CD4-positive, alpha-beta T cell treated with Interleukin-1 beta for 1 hour (primary cell): Measurements from ENCODE around the gene CEP85.

Experiments
- DNase-seq, 2 donors: peaks; one replicate each; pipeline ENCODE4 v3.0.0-alpha.2; 2020 to 2022

Gene CEP85

DNA sequence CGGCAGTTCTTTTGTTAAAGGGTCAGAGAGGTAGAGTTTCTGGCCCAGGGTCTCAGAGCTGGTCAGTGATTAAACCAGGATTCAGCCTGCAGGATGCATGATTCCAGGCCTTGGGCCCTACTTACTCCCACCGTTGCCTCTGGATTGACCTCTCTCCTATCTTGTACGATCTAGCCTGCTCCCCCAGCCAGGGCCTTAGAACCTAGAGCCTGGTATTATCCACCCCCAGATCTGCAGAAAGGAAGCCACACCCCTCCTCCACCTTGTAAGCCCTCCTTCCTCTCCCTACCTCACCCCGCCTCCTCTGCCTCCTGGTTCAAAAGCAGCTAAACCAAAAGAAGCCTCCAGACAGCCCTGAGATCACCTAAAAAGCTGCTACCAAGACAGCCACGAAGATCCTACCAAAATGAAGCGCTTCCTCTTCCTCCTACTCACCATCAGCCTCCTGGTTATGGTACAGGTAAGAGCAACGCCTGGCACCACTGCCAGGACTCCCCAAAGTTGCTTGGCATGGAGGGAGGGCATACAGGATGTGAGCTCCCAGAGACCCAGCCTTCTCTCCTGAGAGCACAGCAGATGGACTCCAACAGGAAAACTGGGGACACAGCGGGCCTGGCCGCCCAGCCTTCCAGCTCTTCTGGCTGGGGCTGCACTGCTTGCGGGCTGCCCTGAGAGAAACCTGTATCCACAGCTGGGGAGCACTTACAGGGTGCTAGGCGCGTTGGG is 83.8 kb downstream of the CEP85 start, which contains the start of gene CD52:
CD52 (plus strand) TSS at position 347 of the 726 bp plus-strand sequence; CDS start at position 407, 60 bp downstream.
- DNase-seq = peak; percentile 76 to 81

DNA sequence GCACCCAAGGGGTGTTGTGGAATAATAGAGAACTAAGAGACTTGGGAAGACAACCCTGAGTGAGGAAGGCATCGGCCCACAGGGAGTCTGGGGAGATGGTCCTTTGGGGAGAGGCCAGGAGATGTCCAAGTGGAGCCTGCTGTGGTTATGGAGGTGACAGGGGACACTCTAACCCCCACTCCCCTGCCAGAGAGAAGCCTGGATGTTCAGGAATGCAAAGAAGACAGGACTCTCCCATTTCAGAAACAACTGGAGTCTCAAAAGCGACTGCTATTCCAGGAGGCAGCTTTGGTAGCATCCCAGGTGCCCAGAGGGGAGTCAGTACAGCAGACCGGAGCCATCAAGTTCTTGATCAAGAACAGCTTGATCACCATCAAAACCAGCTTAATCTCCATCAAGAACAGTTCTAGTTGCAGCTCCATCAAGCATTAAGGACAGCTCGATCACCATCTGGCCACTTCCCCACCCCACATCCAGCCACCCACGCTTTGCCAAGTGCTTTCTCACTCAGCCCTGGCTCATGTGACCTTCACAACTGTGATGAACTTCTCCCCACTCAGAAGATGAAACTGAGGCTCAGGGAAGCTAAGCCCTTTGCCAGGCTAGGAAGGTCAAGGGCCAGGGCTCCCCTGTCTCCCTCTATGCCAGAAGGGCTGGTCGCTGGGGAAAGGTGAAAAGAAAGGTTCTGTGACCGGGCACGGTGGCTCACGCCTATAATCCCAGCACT is 84.5 kb downstream of the CEP85 start:
- DNase-seq = peak in 1 of 2 donors; percentile 25

DNA sequence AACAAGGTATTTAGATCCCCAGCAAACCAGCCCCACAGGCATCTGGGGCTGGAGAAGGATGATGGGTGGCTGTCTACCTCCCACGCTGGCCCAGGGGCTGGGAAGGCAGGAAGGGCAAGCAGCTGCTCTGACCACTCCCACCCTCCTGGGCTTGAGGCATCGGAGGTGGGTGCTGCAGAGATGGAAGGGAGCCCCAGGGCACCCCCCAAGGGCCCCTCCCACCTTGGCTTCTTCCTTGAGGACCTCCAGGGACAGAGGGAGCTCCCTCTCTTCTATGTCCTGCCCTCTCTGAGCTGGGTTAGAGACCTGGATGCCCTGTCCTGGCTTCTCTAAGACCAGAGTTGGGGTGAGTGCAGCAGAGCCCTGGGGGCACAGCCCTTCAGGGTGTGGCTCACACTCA is 86.9 kb downstream of the CEP85 start:
- DNase-seq = no peak

DNA sequence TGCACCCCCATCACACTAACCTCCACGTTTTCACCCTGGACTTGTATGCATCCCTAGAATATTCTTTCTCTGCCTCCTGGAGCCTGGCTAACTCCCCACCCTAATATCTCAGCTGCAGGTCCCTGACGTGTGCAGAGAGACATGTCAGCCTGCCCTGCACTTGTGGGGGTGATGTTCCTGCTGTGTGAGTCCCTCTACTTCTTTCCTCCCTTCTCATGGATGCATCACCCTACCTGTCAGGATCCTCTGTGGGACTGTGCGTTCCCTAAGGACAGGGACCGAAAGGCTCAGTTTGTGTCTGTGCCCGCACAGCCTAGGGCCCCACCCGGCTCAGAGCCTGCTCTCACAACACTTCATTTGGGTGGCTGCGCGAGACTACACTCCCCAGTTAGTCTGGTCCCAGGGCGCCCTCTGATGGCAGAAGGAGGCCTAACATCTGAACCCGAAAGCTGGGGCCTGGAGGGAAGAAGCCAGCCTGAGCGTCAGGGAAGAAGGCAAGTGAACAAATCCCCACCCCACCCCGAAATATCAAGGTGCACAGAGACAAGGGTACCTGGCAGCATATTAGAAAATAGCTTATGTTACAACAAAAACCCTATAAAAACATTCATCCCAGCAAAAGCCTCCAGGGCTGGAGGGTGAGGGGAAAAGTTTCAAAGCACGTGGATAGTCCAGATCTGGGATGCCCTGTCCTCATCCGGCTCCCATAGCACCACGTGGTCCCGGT is 87.5 kb downstream of the CEP85 start:
- peak; percentile 89 to 94 for DNase-seq

DNA sequence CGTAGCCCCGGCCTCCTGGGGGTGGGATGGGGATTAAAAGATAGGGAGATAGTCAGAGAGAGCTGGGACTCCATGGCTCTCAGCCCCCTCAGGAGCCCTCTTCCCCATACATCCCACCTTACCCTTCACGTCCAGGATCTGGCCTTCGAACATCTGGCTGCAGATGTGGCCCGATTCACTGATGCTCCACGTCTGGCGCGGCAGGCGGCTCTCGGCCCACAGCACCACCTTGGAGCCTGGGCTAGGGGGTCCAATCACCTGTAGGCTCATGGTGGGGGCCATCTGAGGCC is 88.0 kb downstream of the CEP85 start:
- no peak for DNase-seq

DNA sequence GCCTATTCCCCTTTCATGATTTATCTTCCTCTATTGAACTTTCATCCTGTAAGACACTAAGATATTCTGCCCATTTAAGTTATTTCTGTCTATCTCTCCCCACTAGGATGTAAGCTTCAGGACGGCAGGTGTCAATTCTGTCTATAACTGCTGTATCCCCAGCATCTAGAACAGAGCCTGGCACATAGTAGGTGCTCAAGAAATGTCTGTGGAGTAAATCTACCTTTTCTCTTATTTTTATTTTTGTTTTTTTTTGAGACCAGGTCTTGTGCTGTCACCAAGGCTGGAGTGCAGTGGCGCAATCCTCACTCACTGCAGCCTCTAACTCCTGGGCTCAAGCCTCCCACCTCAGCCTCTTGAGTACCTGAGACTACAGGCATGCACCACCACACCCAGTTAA is 89.4 kb downstream of the CEP85 start:
- DNase-seq = no peak

DNA sequence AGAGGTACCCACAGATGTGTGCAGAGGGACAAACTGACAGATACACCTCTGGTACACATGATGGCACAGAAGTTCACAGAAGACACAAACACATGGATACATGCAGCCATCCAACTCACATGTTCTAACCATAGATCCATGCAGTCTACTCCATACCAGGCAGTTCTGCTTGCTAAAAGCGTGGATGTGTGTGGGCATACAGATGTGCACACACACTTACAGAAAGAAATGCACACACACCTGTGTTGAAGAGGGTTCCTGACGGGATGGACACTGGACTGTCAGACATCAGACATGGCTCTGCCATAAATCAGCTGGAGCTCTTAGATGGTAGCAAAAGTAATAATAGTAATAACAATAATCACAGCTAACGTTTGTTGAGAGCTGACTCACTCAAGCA is 90.5 kb downstream of the CEP85 start:
- DNase-seq = no peak

DNA sequence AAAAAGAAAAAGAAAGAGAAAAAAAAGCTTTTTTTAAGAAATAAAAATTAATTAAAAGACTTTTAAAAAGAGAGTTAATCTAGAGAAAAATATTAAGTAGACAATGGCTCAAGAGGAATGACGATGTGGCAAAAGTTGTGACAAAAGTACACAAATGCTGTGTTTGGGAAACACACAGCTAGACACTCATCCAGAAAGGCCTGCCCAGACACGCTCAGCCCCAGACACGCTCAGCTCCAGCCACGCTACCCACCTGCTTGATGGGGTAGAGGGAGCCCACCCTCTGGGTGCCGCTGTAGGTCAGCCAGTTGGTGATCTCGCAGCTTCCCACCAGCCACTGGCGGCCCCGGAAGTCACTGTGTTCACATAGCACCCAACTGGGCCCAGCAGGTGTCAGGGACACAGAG is 94.0 kb downstream of the CEP85 start:
- no peak for DNase-seq
